HS-27A (cell line): ENCODE data around the gene ZNF74.
"Not testable (repeated sequence)": the region's sequence is repeated elsewhere in the genome, so short reads cannot be mapped to it uniquely, and the experiment has no call there.

Source experiments
- DNase-seq: peaks from one replicate; pipeline ENCODE4 v3.0.0-alpha.2; 2012; ENCODE audit warnings: low read depth, missing footprints

Gene ZNF74

DNA sequence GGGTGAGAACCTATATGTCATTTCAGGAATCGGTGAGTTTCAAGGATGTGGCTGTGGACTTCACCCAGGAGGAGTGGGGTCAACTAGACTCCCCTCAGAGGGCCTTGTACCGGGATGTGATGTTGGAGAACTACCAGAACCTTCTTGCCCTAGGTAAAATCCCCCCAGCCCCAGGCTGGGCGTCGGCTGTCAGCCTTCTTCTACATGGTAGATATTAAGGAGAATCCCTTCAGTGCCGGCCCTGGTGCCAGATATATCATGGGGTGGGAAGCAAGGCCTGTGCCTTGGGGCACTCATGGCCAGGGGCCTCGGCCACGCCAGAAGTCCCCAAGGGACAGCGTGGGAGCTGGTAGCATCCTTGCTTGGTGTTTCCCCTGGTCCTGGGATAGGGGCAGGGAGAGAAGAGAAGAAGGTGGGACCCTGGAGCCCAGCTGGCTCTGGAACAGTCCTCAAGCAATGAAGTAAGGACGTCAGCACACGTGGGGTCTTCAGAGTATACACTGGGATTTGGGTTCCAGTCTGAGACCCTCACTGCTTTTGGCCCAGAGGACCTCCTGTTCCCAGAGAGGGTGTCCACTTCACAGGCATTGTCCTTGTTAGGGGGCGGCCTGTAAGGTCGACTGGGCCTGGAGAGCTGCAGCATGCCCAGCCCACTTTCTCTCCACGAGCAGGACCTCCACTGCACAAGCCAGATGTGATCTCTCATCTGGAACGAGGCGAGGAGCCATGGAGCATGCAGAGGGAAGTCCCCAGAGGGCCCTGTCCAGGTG, 6.8 kb downstream of the ZNF74 start:
- no peak for DNase-seq

GRCh38 chr22:20401376-20402014, 7.5 kb downstream of the ZNF74 start:
- no peak for DNase-seq

GRCh38 chr22:20402960-20403778, 9.2 kb downstream of the ZNF74 start:
- DNase-seq = no peak

DNA sequence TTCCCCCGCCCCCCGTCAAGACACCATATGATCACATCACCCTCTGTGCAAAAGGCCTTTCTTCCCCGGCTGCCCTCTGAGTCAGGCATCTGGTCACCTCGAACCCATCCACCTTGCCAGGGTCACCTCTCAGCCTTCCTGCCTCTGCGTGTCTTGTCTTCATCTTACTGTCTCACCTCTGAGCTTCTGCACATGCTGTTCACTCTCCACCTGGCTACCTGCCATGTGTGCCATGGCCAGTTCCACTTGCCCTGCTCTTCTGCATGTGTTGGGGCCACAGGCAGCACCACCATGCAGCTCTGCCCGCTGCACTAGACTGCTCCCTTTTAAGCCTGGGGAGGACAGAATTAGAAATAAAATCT, 9.8 kb downstream of the ZNF74 start:
- DNase-seq = no peak

- no peak for DNase-seq
Observed at GRCh38 chr22:20404881-20405280, 10.9 kb downstream of the ZNF74 start.

- no peak for DNase-seq
Observed at GRCh38 chr22:20405291-20405930, 11.5 kb downstream of the ZNF74 start.

GRCh38 chr22:20405931-20406685, 12.2 kb downstream of the ZNF74 start:
- no peak for DNase-seq

- DNase-seq = no peak
Observed at GRCh38 chr22:20406686-20407408, 12.9 kb downstream of the ZNF74 start.

- no peak for DNase-seq
Observed at GRCh38 chr22:20407829-20408228, 13.9 kb downstream of the ZNF74 start.

- no peak for DNase-seq
Observed at GRCh38 chr22:20408891-20409290, 14.9 kb downstream of the ZNF74 start.

- DNase-seq = not testable (repeated sequence)
Observed at GRCh38 chr22:20409385-20409784, 15.4 kb downstream of the ZNF74 start.

DNA sequence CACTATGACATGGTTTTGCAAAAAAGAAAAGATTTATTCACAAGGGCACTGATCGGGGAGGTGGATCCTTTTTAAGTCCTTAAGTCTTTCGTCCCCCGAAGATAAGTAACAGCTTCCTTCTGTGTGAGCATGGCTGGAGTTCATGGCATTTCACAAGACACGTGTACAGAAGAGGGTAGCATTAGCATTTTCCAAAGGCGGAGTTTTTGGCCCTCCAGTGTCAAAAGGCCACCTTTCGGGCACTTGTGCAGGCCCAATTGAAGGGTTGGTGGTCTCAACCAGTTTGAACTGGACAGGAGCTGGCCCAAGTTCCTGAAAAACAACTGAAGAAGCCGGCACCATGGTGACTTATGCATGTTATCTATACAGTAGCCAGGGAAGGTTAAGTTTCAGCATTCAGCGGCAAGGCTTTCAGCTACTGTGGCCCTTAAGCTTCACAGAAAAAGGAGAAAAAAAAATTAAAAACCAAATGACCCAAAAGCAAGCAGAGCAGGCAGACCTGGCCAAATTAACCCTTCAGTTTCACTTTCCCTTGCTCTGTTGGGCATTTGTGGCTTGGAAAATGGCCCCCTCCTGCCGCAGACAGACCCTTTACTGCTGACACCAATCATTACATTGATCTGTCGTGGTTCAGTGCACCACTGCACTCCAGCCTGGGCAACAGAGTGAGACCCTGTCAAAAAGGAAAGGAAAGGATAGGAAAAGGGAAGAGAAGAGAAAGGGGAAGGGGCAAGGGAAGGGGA, 18.7 kb downstream of the ZNF74 start:
- no peak for DNase-seq

DNA sequence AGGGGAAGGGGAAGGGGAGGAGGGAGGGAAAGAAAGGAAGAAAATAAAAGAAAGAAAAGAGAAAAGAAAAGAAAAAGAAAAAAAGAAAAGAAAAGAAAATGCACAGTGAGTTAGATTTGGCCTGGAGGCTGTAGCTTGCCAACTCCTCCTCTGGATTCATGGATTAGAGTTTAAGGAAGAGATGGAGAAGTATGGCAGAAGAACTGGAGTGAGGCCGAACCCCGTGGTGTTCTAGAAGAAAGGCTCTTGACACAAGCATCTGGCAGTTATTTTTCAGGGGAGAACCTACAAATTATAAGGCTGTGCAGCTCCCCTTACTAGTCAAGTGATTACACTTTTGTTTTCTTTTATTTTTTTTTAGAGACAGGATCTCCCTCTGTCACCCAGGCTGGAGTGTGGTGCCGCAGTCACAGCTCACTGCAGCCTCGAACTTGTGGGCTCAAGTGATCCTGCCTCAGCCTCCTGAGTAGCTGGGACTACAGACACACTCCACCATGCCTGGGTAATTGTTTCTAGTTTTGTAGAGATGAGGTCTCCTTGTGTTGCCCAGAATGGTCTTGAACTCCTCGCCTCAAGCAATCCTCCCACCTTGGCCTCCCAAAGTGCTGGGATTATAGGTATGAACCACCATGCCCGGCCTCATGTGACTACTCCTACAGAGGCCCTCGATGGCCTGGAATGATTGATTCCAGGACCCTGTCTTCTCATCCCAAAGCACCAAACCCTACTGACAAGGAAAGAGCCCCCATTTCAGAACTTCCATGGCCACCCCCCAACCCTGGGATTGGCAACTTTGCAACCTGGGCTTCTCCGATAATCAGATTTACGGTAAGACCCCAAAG, 19.5 kb downstream of the ZNF74 start:
- no peak for DNase-seq

- DNase-seq = no peak
Observed at GRCh38 chr22:20414059-20414440, 20.1 kb downstream of the ZNF74 start.

DNA sequence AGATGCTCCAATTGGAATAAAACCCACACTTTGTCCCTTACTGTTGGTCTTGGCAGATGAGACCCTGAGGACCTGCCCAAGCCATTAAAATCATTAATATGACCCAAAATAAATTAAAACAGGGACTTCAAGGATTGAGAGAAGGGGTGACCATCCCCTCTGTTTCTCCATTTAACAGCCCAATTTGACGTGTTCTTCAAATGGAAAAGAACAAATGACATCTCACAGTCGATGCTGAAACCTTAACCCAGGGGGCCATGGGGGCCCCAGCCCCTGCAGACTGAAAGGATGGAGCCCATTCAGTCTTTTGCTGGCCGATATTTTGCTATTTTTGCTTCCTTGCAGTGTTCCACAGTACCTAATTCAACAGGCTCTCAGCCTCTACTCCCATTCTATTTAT, 20.5 kb downstream of the ZNF74 start:
- DNase-seq = no peak

- DNase-seq = not testable (repeated sequence)
Observed at GRCh38 chr22:20415241-20415640, 21.3 kb downstream of the ZNF74 start.

GRCh38 chr22:20415699-20416098, 21.7 kb downstream of the ZNF74 start:
- not testable (repeated sequence) for DNase-seq

DNA sequence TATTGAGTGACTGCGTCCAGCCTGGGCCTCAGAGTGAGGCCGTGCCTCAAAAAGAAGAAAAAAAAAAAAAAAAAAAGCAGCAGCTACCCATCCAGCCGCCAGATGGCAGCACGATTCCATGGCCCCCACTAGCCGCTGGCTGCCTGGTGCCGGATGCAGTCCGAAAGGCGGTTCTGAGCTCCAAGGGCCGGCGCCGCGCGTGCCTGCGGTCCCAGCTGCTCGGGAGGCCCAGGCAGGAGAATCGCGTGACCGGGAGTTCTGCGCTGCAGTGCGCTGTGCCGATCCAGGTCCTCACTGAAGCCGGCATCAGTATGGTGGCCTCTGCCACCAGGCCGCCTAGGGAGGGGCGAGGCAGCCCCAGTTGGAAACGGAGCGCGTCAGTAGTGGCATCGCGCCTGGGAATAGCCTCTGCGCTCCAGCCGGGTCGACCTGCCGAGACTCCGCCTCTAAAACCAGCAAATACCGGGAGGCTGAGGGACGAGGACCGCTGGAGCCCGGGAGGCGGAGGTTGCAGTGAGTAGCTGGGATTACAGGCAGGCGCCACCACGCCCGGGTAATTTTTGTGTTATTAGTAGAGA, 24.3 kb downstream of the ZNF74 start:
- no peak for DNase-seq

DNA sequence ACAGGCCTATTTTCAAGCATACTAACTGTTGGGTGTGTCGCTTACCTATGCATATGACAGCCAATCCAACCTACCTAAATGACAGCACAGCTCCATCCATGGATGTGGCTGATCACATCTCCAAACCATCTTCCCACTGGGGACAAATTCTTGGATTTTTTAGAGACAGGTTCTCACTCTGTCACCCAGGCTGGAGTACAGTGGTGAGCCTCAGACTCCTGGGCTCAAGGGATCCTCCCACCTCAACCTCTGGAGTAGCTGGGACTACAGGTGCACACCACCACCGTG, 25.7 kb downstream of the ZNF74 start:
- DNase-seq = no peak
